HepG2 (cell line): ENCODE measurements around the gene SNAPC4.

Source experiments
- CTCF ChIP-seq: sonication (generic); formaldehyde crosslinking; IDR thresholded peaks from 2 replicates; pipeline ENCODE4 v1.5.0; 2020; ENCODE audit warnings: mild to moderate bottlenecking, missing genetic modification reagents, moderate library complexity
- HNF4A ChIP-seq: sonication (generic); formaldehyde crosslinking; IDR thresholded peaks from 2 replicates; pipeline ENCODE4 v1.4.0; 2020; ENCODE audit warnings: missing genetic modification reagents
- MAX ChIP-seq: IDR thresholded peaks from 2 replicates; pipeline ENCODE4 v1.6.1; 2012; ENCODE audit warnings: inconsistent platforms
- NCOA1 ChIP-seq: sonication (generic); formaldehyde crosslinking; IDR thresholded peaks from 2 replicates; pipeline ENCODE4 v1.9.0; 2021; ENCODE audit warnings: missing genetic modification reagents
- NR2F2 ChIP-seq: IDR thresholded peaks from 2 replicates; pipeline ENCODE4 v1.6.1; 2012; ENCODE audit warnings: low read depth, inconsistent platforms, borderline replicate concordance
- POLR2AphosphoS5 ChIP-seq: IDR thresholded peaks from 2 replicates; pipeline ENCODE4 v1.6.1; 2012; ENCODE audit warnings: low read depth, low read length
- TAF1 ChIP-seq: sonication (generic); formaldehyde crosslinking; IDR thresholded peaks from 2 replicates; pipeline ENCODE4 v1.4.0; 2020; ENCODE audit warnings: missing genetic modification reagents
- ZBTB8A ChIP-seq: sonication (generic); formaldehyde crosslinking; IDR thresholded peaks from 2 replicates; pipeline ENCODE4 v1.4.0; 2020; ENCODE audit warnings: mild to moderate bottlenecking, low read depth, missing genetic modification reagents, borderline replicate concordance
- ZNF550 ChIP-seq: sonication (generic); formaldehyde crosslinking; IDR thresholded peaks from 2 replicates; pipeline ENCODE4 v1.4.0; 2020; ENCODE audit warnings: mild to moderate bottlenecking, missing genetic modification reagents, borderline replicate concordance
- ZNF644 ChIP-seq: IDR thresholded peaks from 2 replicates; pipeline ENCODE4 v1.6.1; 2016; ENCODE audit warnings: low read depth
- ZNF788 ChIP-seq: sonication (generic); formaldehyde crosslinking; IDR thresholded peaks from 2 replicates; pipeline ENCODE4 v1.5.0; 2020; ENCODE audit warnings: mild to moderate bottlenecking, missing genetic modification reagents, borderline replicate concordance

- TF ChIP-seq ZBTB8A (CRISPR knock-in tag), result no peak
- no peak for TF ChIP-seq ZNF644 (CRISPR knock-in tag)
- TF ChIP-seq MAX, result no peak
- TF ChIP-seq POLR2AphosphoS5, result no peak
- no peak for TF ChIP-seq HNF4A (CRISPR knock-in tag)
- TF ChIP-seq NR2F2, result no peak
- no peak for TF ChIP-seq CTCF (CRISPR knock-in tag)
- TF ChIP-seq ZNF788 (CRISPR knock-in tag), result no peak
- TF ChIP-seq TAF1 (CRISPR knock-in tag), result no peak
- TF ChIP-seq ZNF550 (CRISPR knock-in tag), result no peak
- TF ChIP-seq NCOA1 (CRISPR knock-in tag), result no peak
Measured at GRCh38 chr9:136353757-136354488, 46.0 kb downstream of the SNAPC4 start.
